ACC112 (cell line): ENCODE results near the gene COPS8.
A peak's percentile ranks its signal among the peaks of the same experiment; 100 is the strongest.

Source experiments
- H2AFZ ChIP-seq: fragments of 200-600 bp; sonication (generic); one replicate; pipeline ENCODE4 v1.6.0; 2017; ENCODE audit warnings: antibody characterized with exemption, low read length; ENCODE audit not compliant: unreplicated experiment
- H3K27ac ChIP-seq: fragments of 200-600 bp; sonication (generic); 2 replicates; pipeline ENCODE4 v1.5.1; 2014; ENCODE audit warnings: low read depth, mild to moderate bottlenecking, antibody characterized with exemption, low read length, moderate library complexity
- H3K27me3 ChIP-seq: fragments of 200-600 bp; sonication (generic); 2 replicates; pipeline ENCODE4 v1.6.1; 2014; ENCODE audit warnings: mild to moderate bottlenecking, antibody characterized with exemption, low read length, moderate library complexity, mixed read lengths; ENCODE audit not compliant: insufficient read depth
- H3K36me3 ChIP-seq: fragments of 200-600 bp; sonication (generic); 2 replicates; pipeline ENCODE4 v1.6.1; 2016; ENCODE audit warnings: mild to moderate bottlenecking, antibody characterized with exemption, low read length, moderate library complexity, mixed read lengths; ENCODE audit not compliant: insufficient read depth
- H3K4me1 ChIP-seq: fragments of 200-600 bp; sonication (generic); one replicate; pipeline ENCODE4 v1.6.1; 2016; ENCODE audit warnings: low read length, mixed read lengths; ENCODE audit not compliant: insufficient read depth, unreplicated experiment, control insufficient read depth
- H3K4me3 ChIP-seq: fragments of 200-600 bp; sonication (generic); 2 replicates; pipeline ENCODE4 v1.5.1; 2014; ENCODE audit warnings: mild to moderate bottlenecking, low read depth, low read length
- H3K79me2 ChIP-seq: fragments of 200-600 bp; sonication (generic); one replicate; pipeline ENCODE4 v1.6.0; 2016; ENCODE audit warnings: low read length; ENCODE audit not compliant: control insufficient read depth, unreplicated experiment, insufficient read depth

The COPS8 gene

DNA sequence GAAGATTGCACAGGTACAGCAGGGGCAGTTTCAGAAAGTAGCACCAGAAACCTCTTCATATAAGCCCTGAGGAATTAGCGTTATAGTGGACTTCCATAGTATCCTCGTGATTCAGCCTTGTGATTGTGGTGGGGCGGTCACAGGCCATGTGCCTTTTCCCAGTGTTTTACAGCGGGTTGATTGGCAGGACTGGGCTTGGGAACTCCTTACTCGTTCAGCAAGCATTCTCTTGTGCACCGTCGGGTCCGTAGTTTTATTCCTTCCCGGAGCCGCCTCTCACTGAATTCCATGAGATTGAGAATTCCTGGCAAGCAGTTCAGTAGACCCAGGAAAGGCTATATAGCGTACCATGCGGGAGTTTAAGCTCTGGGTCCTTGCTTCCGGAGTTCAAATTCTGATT lies 5.2 kb downstream of the COPS8 start:
- H3K79me2 ChIP-seq = peaks cover 93% of the 10 kb centered on the region
- H3K36me3 ChIP-seq = peaks cover 61% of the 10 kb centered on the region
- peak overlapping the region; percentile 100 for H3K27ac ChIP-seq
- H3K4me3 ChIP-seq = peak overlapping the region; percentile 95; the same call in 1 of the 2 replicates
- no peaks in the 10 kb centered on the region for H3K27me3 ChIP-seq
- H2AFZ ChIP-seq = no peak overlapping the region
- peaks cover 80% of the 10 kb centered on the region for H3K4me1 ChIP-seq

DNA sequence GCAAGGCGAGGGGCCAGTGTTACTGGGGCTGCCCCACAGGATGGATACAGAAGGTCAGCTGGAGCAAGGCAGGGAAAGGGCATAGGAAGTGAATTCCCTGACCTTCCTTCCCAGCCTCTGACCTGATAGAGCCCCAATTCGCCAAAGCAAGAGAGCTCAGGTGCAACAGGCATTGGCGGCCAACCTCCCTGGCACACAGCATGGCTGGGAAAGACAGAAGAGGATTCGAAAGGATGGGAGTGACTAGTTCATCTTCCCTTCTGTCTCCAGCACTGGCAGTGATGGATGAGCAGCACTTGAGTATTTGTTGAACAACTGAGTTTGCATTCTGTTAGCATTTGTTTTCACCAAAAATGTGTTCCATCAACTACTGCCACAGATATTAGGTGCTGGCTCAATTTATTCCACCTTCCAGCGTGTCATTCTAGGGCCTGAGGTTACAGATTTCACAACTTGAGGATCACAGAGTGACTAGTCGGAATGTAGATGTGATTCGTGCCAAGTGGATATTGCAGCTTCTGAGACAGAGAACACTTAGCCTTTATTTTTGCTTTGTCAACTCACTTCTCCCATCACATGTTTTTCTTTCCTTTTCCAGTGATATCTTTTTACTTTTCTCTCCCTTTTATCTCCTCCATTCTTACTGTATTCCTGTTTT lies 6.2 kb downstream of the COPS8 start:
- peaks cover 83% of the 10 kb centered on the region for H3K79me2 ChIP-seq
- peaks cover 90% of the 10 kb centered on the region for H3K4me1 ChIP-seq
- peak overlapping the region; percentile 100 for H3K27ac ChIP-seq
- H2AFZ ChIP-seq = no peak overlapping the region
- no peaks in the 10 kb centered on the region for H3K27me3 ChIP-seq
- peaks cover 69% of the 10 kb centered on the region for H3K36me3 ChIP-seq
- H3K4me3 ChIP-seq = peak overlapping the region; percentile 95

DNA sequence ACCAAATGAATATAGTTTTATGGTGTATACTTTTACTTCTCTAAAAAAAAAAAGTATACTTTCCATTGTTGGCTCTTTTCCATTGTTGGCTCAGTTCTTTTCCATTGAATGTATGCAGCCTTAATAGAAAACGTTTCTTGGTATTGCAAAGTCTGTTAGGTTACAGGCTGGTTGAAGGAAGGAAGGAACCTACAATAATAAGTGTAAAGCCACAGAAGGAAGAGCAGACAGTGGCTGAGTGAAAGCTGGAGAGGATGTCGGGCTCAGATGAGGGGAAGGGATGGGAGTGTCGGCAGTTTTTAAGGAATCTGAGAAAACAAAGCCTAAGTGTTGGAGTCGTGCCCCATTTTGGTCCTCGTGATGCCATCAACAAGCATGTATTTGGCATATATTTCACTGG lies 6.8 kb downstream of the COPS8 start:
- Histone ChIP-seq H3K4me3 (peak overlapping the region; percentile 44), H3K27me3 (no peaks in the 10 kb centered on the region), H3K27ac (peak overlapping the region; percentile 100), H3K4me1 (peaks cover 91% of the 10 kb centered on the region), H3K36me3 (peaks cover 64% of the 10 kb centered on the region), H2AFZ (no peak overlapping the region), H3K79me2 (peaks cover 77% of the 10 kb centered on the region)

DNA sequence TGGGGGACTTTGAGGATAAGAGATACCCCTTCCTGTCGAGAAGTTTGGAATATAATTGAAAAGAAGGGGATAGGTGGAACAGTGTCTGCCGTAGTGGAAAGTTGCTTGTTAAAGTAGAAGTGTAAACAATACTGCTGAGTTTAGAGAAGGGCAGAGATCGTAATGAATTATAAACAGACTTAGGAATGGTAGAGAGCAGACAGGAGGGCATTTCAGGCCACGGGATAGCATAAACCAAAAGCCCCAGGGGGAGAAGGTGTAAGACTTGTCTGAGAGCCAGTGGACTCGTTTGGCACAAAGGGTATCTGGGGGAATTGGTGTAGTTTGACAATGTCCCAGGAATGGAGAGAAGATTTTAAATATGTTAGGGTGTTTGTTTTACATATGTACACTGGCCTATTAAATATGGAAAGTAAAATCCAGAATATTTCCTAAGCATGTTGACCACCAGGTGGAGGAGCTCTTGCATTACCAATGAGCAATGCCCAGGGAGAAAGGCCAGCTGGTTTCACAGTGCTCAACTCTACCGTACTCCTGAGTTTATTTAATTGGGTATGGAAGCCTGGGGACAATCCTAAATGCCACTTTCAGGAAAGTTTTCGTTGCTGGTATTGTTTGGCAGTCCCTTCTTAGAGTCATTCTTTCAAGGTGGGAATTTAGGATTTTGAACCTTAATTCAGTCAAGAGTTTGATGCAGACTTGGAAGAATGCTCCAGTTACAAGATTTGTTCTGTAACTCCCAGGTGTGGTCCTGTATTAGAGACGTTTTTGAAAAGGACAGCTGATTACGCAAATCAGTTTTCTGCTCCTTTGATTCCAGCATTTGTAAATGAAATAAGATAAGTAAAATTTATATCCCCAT lies 7.5 kb downstream of the COPS8 start:
- Histone ChIP-seq H2AFZ (no peak overlapping the region), H3K27ac (peak overlapping the region; percentile 100), H3K4me3 (peak overlapping the region; percentile 44), H3K79me2 (peaks cover 72% of the 10 kb centered on the region), H3K27me3 (no peaks in the 10 kb centered on the region), H3K4me1 (peaks cover 90% of the 10 kb centered on the region), H3K36me3 (peaks cover 62% of the 10 kb centered on the region)

DNA sequence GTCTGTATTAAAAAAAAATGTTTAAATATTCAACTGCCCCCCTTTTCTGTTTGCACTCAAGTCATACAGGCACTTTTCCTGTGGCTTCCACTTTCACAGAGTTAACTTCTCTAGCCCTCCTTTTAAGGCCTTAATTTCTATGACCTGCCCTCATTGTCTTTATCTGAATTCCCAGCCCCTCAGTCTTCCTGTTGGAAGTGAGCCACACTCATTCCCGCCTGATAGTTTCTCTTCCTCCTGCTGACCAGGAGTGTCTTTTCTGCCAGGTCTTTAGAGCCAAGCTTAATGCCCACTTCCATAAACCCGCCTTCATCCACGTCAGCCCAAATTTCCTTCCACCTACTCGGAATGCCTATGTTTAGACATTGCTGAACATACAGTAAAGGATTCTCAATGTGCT lies 10.5 kb downstream of the COPS8 start:
- Histone ChIP-seq H3K27ac (peak overlapping the region; percentile 100), H3K79me2 (peaks cover 48% of the 10 kb centered on the region), H3K27me3 (no peaks in the 10 kb centered on the region), H3K4me1 (peaks cover 78% of the 10 kb centered on the region), H3K36me3 (peaks cover 64% of the 10 kb centered on the region), H3K4me3 (peak overlapping the region; percentile 41; the same call in 1 of the 2 replicates), H2AFZ (no peak overlapping the region)

DNA sequence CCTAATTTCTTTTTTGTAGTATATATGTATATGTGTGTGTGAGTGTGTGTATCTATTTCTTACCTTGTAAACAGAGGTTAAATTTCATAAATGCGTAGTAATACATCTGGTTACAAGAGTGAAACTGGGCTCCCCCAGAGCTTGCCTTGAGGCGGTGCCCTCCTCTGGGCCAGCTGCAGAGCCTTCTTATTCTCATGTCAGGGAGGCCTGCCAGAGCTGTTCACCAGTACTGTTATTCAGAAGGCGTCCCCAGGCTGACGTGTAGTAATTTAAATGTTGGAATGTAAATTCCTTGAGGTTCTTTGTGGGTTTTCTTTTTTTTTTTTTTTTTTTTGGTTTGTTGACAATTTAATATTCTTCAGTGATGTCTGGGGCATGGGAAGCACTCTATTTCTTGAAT lies 11.2 kb downstream of the COPS8 start:
- Histone ChIP-seq H3K36me3 (peaks cover 67% of the 10 kb centered on the region), H3K27ac (peak overlapping the region; percentile 100), H3K4me3 (peak overlapping the region; percentile 41; the same call in 1 of the 2 replicates), H3K4me1 (peaks cover 70% of the 10 kb centered on the region), H3K27me3 (no peaks in the 10 kb centered on the region), H3K79me2 (peaks cover 41% of the 10 kb centered on the region), H2AFZ (no peak overlapping the region)

DNA sequence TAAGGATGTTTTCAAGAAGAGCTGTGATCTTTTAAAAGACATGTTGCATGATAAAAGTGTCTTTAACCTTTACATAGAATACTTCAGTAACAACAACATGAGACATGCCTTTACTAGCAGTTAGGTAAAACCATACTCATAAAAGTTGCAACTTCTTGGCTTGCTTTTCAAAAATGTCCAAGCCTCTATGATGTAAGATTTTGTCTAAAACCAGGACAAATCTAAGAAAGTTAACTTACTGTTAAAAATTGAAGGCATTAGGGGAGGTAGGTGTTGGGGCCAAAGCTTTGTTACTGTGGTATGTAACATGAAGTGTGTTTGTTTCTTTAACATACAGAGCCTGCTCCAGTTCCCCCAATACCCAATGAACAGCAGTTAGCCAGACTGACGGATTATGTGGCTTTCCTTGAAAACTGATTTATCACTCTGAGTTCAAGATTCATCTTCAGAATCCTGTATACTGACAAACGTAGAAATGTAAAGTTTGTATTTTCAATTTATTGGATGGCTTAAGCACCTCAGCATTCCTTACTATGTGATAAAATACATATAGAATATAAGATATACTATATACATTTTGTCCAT lies 11.7 kb downstream of the COPS8 start:
- H3K27ac ChIP-seq = peak overlapping the region; percentile 100
- H3K27me3 ChIP-seq = no peaks in the 10 kb centered on the region
- no peak overlapping the region for H3K4me3 ChIP-seq
- H2AFZ ChIP-seq = no peak overlapping the region
- H3K4me1 ChIP-seq = peaks cover 65% of the 10 kb centered on the region
- peaks cover 72% of the 10 kb centered on the region for H3K36me3 ChIP-seq
- H3K79me2 ChIP-seq = peaks cover 38% of the 10 kb centered on the region

DNA sequence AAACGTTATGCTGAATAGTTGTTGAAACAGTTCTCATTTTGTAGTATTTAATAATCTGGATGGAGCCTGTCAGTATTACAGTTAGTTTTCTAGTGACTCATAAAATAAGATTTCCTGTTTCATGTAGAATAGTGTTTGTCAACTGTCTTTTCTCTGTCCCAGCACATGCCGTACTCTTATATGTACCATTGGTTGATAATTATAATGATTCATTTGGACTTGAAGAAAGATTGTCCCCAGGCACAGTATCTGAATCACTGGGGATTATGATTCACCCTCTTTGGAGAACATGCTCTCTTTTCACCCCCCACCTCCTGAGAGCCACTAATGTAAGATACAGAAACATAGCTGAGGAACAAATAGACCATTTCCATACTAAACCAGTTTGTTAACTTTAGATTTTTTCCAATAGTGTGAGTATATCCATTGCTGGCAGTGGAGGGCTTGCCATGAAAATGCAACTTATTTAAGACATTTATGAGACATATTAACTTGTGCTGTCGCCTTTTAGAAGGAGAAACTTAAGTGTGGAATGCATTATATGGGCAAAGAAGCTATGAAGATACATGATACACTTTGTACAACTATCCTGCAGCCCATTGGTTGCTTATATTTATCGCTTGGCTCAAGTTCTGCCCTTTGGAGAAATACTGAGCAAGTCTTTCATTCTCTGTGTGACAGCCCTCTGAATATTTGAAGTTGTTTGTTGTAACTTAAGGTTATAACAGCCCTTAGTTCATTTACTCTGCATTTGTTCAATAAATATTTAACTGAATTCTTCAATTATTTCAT lies 12.4 kb downstream of the COPS8 start:
- no peak overlapping the region for H2AFZ ChIP-seq
- H3K79me2 ChIP-seq = peaks cover 31% of the 10 kb centered on the region
- H3K36me3 ChIP-seq = peaks cover 79% of the 10 kb centered on the region
- H3K4me3 ChIP-seq = peak overlapping the region; percentile 18; the same call in 1 of the 2 replicates
- H3K27ac ChIP-seq = peak overlapping the region; percentile 100
- H3K4me1 ChIP-seq = peaks cover 58% of the 10 kb centered on the region
- H3K27me3 ChIP-seq = no peaks in the 10 kb centered on the region

DNA sequence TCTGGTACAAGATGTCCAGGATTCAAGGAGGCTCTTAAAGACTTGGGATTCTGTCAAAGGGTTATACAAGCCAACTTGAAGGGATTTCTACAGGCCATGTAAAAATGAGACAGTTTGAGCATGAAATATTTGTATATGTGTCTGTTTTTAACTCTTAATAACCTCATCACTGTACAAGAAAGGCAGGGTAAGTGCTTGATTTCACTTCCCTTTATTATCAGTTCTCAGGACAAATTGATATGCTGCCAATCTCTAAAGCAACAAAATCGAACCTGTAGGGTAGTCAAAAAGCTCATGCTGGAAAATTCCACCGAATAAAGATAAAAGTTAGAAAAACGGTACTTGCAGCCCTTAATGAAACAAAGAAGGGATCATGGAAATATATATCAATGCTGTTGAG lies 14.1 kb downstream of the COPS8 start:
- H3K4me1 ChIP-seq = peaks cover 45% of the 10 kb centered on the region
- H2AFZ ChIP-seq = no peak overlapping the region
- no peak overlapping the region for H3K4me3 ChIP-seq
- H3K27me3 ChIP-seq = no peaks in the 10 kb centered on the region
- peak overlapping the region; percentile 100 for H3K27ac ChIP-seq
- peaks cover 16% of the 10 kb centered on the region for H3K79me2 ChIP-seq
- H3K36me3 ChIP-seq = peaks cover 77% of the 10 kb centered on the region
